Measurements from ENCODE around the gene SLC17A9.

GRCh38 chr20:62913043-62913630 is 39.4 kb upstream of the SLC17A9 start:
- TF ChIP-seq CTCF (IDR thresholded peaks at IDR 0.05) = no peak
- TF ChIP-seq POLR2A (IDR thresholded peaks at IDR 0.05) = no peak

Measured in adrenal gland (tissue), 5 donors.